ENCODE measurements around the gene ANKRD30A. TPM values are rescaled to one million over a fixed set of nuclear protein-coding genes. Genes with fewer than 3 reads are reported as not detected.

The ANKRD30A gene
- total and polyA plus RNA-seq, 2 donors (not counting 3 experiments of a cell fraction or from before 2014, with no cell fraction given), result not detected

DNA sequence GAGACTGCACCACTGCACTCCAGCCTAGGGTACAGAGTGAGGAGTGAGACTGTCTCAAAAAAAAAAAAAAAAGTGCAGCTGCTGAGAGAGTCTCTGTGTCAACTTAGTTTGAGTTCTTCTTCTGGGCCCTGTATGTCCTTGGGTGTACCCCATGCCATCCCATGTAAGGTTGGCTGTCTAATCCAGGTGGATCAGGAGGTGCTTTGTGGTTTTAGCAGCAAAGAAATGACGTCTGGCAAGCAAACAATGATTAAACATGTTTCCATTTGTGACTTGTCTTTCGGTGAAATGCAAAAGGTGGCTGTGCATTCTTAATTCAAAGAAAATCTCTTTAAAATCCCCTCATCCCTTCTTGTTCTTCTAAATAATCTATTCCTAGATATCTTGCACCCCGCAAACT is 255.9 kb downstream of the ANKRD30A start:
- no peaks in the 10 kb centered on the region for H3K4me1 ChIP-seq (ENCODE audit: control insufficient read depth, extremely low read depth, insufficient read depth, low read length)
- H3K9me1 ChIP-seq (replicated peaks; ENCODE audit: control insufficient read depth, extremely low read depth, insufficient read depth, low read length), result no peaks in the 10 kb centered on the region
- ChIA-PET POLR2A (no interaction called here), CTCF (no interaction called here)
- H3K36me3 ChIP-seq (ENCODE audit: control insufficient read depth in 2 of 2, extremely low read depth in 1 of 2, insufficient read depth in 2 of 2, low read length in 2 of 2), result no peaks in the 10 kb centered on the region
- dilution Hi-C loops (cut with MboI; ENCODE audit: extremely low pct_ligation_motif_present, low sequenced_read_pairs), result no loop called here
- no peak overlapping the region for H2AFZ ChIP-seq (ENCODE audit: low read depth, low read length)
- intact Hi-C loops (cut with micrococcal nuclease), result no loop called here
- no peak for FAIRE-seq
- TF ChIP-seq FOS (IDR thresholded peaks at IDR 0.05; ENCODE audit: borderline replicate concordance, insufficient read depth, low read length) (no peak), GATA2 (IDR thresholded peaks at IDR 0.05; ENCODE audit: insufficient read depth, insufficient read length, low read depth, low read length) (no peak), EZH2 (IDR thresholded peaks at IDR 0.05; ENCODE audit: borderline replicate concordance, low read depth, low read length, severe bottlenecking) (no peak), JUN (IDR thresholded peaks at IDR 0.05; ENCODE audit: borderline replicate concordance, insufficient read depth, insufficient read length, low read depth) (no peak), POLR2A (IDR thresholded peaks at IDR 0.05; ENCODE audit: low read depth, low read length) (no peak), MYC (IDR thresholded peaks at IDR 0.05; ENCODE audit: low read depth, low read length) (no peak), POLR2AphosphoS5 (IDR thresholded peaks at IDR 0.05; ENCODE audit: insufficient read depth, low read depth, low read length) (no peak)
- TF ChIP-seq, protein P1, sequence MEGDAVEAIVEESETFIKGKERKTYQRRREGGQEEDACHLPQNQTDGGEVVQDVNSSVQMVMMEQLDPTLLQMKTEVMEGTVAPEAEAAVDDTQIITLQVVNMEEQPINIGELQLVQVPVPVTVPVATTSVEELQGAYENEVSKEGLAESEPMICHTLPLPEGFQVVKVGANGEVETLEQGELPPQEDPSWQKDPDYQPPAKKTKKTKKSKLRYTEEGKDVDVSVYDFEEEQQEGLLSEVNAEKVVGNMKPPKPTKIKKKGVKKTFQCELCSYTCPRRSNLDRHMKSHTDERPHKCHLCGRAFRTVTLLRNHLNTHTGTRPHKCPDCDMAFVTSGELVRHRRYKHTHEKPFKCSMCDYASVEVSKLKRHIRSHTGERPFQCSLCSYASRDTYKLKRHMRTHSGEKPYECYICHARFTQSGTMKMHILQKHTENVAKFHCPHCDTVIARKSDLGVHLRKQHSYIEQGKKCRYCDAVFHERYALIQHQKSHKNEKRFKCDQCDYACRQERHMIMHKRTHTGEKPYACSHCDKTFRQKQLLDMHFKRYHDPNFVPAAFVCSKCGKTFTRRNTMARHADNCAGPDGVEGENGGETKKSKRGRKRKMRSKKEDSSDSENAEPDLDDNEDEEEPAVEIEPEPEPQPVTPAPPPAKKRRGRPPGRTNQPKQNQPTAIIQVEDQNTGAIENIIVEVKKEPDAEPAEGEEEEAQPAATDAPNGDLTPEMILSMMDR (IDR thresholded peaks at IDR 0.05; ENCODE audit: extremely low read depth in 1 of 2, insufficient read depth in 1 of 2, low read depth in 1 of 2, low read length in 2 of 2), result no peak
- TF ChIP-seq, protein P2, sequence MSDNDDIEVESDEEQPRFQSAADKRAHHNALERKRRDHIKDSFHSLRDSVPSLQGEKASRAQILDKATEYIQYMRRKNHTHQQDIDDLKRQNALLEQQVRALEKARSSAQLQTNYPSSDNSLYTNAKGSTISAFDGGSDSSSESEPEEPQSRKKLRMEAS (IDR thresholded peaks at IDR 0.05; ENCODE audit: insufficient read depth, insufficient read length), result no peak
- H3K4me3 ChIP-seq (replicated peaks in 1 of 3; ENCODE audit: insufficient read depth in 1 of 3, low read depth in 1 of 3, low read length in 3 of 3), result no peak overlapping the region
- H3K9me3 ChIP-seq (replicated peaks; ENCODE audit: control insufficient read depth, insufficient read depth, low read length), result no peaks in the 10 kb centered on the region
- no peak for DNase-seq (ENCODE audit: low read depth, low spot score)
- no peak overlapping the region for H3K27ac ChIP-seq (ENCODE audit: insufficient read depth, low read depth, low read length)
- no peaks in the 10 kb centered on the region for H3K79me2 ChIP-seq (ENCODE audit: control insufficient read depth, insufficient read depth, low read length)
- no peaks in the 10 kb centered on the region for H3K27me3 ChIP-seq (ENCODE audit: control insufficient read depth in 2 of 2, insufficient read depth in 2 of 2, low read length in 2 of 2)
- no peak overlapping the region for H3K9ac ChIP-seq (replicated peaks; ENCODE audit: extremely low read depth, insufficient read depth, low read length)
- no peaks in the 10 kb centered on the region for H4K20me1 ChIP-seq (replicated peaks; ENCODE audit: control insufficient read depth, extremely low read depth, insufficient read depth, low read length)
- no TSS peak for BruUV-seq (replicated peaks)
- H3K4me2 ChIP-seq (ENCODE audit: insufficient read depth, low read length), result no peak overlapping the region
